Breast epithelium (tissue), 3 donors: Measurements from ENCODE around the gene IKZF3.
"Not testable (repeated sequence)": the region's sequence is repeated elsewhere in the genome, so short reads cannot be mapped to it uniquely, and the experiment has no call there.

ENCODE experiments used
- CTCF ChIP-seq, 3 donors: fragments of 450-650 bp; IDR thresholded peaks; one replicate each; pipeline ENCODE4 v1.5.1; 2016 to 2017; ENCODE audit warnings: antibody characterized with exemption in 3 of 3, mild to moderate bottlenecking in 3 of 3, moderate library complexity in 3 of 3
- POLR2A ChIP-seq: fragments of 450-650 bp; IDR thresholded peaks from one replicate; pipeline ENCODE4 v1.6.1; 2016; ENCODE audit warnings: antibody characterized with exemption, mild to moderate bottlenecking, moderate library complexity
- POLR2AphosphoS5 ChIP-seq, 3 donors: sonication (generic); formaldehyde crosslinking; IDR thresholded peaks; one replicate each; pipeline ENCODE4 v1.6.1; 2017; ENCODE audit warnings: antibody characterized with exemption in 3 of 3

- TF ChIP-seq CTCF (IDR thresholded peaks at IDR 0.05); POLR2AphosphoS5 (IDR thresholded peaks at IDR 0.05); POLR2A: not testable (repeated sequence)
These were observed 153.0 kb downstream of the IKZF3 start for GRCh38 chr17:39711071-39711470.
